K562 (cell line): ENCODE results near the gene GART. TPM values are rescaled to one million over a fixed set of nuclear protein-coding genes. Genes with fewer than 3 reads are reported as not detected.

ENCODE experiments used
- ELF2 ChIP-seq: fragments of 250-450 bp; sonication (Bioruptor Pico); IDR thresholded peaks from 2 replicates; pipeline ENCODE4 v1.5.0; 2021; ENCODE audit warnings: mild to moderate bottlenecking
- EZH2 ChIP-seq: IDR thresholded peaks from 2 replicates; pipeline ENCODE4 v1.6.1; 2012; ENCODE audit warnings: low read depth, mild to moderate bottlenecking, inconsistent platforms, low read length, borderline replicate concordance
- KDM5B ChIP-seq: fragments of 200-600 bp; sonication (generic); IDR thresholded peaks from 2 replicates; pipeline ENCODE4 v1.6.1; 2012; ENCODE audit warnings: low read depth, mild to moderate bottlenecking, moderate library complexity, low read length, control low read depth, inconsistent platforms; ENCODE audit not compliant: insufficient replicate concordance
- SAP30 ChIP-seq: fragments of 200-600 bp; sonication (generic); IDR thresholded peaks from 2 replicates; pipeline ENCODE4 v1.6.1; 2012; ENCODE audit warnings: borderline replicate concordance, low read depth, mild to moderate bottlenecking, moderate library complexity, low read length, control low read depth, inconsistent platforms; ENCODE audit not compliant: insufficient read depth, poor library complexity, severe bottlenecking
- TEAD1 ChIP-seq, 2 experiments: fragments of 450-650 bp in 1 of 2; sonication (generic) in 1 of 2; formaldehyde crosslinking; IDR thresholded peaks; 2 replicates each; pipeline versions ENCODE4 v1.4.0 to v1.8.0; 2020 to 2022; ENCODE audit warnings: mild to moderate bottlenecking in 2 of 2, missing genetic modification reagents in 1 of 2
- ZNF232 ChIP-seq: sonication (generic); formaldehyde crosslinking; IDR thresholded peaks from 2 replicates; pipeline ENCODE4 v1.8.0; 2022; ENCODE audit warnings: mild to moderate bottlenecking, missing genetic modification reagents
- polyA plus RNA-seq, 8 experiments: library from polyadenylated mRNA; depleted of rRNA in 4 of 8; stranded (reverse) in 5 of 8; unstranded in 3 of 8; fragments of >200 nt; fragmentation: Nextera tagmentation in 2 of 8; fragmentation: Illumina TruSeq in 1 of 8; extraction: Ambion mirVana in 2 of 8; extraction: Trizol in 1 of 8; gene quantifications; 2 replicates each; pipeline versions ENCODE4 v1.2.1 to v1.2.3, GENCODE V29; 2011 to 2014; ENCODE audit warnings: inconsistent platforms in 1 of 8, missing spikeins in 1 of 8
- total RNA-seq, 7 experiments: library from RNA; depleted of rRNA in 6 of 7; stranded (reverse); fragments of >200 nt in 6 of 7; fragmentation: Illumina TruSeq in 2 of 7; extraction: Trizol in 2 of 7; gene quantifications; 2 replicates each; pipeline versions ENCODE4 v1.2.1 to v1.2.3, GENCODE V29; 2011 to 2021; ENCODE audit warnings: low replicate concordance in 1 of 7
- TF ChIP-seq, protein P1 (sequence below): fragments of 450-650 bp; IDR thresholded peaks from 2 replicates; pipeline ENCODE4 v1.6.1; 2016; ENCODE audit warnings: mild to moderate bottlenecking, moderate library complexity
- TF ChIP-seq, protein P2 (sequence below): fragments of 450-650 bp; IDR thresholded peaks from 2 replicates; pipeline ENCODE4 v1.6.1; 2017; ENCODE audit warnings: antibody characterized with exemption, mild to moderate bottlenecking

GART gene
- total and polyA plus RNA-seq, 9 of the 15 experiments (the other 6 are each of a cell fraction or from before 2014, with no cell fraction given): 141 to 429 (median 349) TPM

DNA sequence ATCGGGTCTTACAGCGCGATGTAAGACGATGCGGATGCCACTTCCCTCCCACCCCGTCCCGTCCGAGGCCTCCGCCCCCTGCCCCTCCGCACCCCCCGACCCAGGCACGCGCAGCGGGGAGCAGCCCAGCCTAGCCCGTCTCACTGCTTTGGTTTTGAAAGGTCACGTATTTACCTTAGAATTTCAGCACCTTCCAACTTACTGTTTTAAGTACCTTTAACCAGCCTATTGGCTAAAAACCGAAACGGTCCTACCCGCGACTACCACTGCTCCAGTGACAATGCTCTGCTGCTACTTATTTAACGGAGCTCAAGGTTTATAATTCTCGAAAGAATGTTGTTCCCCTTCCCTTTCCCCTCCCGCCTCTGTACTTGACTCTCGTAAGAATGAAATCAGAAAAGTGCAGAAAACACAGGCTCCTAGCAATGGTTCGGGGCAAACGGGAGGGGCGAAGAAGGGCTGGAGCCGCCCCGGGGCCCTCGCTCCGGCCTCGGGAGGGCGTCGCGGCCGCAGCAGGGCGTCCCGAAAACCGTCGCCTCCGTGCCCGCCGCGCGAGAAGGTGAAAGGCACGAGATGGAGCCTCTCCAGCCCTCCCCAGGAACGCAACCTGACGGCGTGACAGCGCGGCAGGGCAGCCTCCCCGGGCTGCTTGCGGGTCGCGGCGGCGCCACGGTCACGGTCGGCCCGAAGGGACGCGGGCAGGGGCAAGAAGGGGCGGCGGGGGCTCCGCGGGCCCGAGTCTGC, 62.8 kb downstream of the GART start (continued):
- TF ChIP-seq, protein P1, sequence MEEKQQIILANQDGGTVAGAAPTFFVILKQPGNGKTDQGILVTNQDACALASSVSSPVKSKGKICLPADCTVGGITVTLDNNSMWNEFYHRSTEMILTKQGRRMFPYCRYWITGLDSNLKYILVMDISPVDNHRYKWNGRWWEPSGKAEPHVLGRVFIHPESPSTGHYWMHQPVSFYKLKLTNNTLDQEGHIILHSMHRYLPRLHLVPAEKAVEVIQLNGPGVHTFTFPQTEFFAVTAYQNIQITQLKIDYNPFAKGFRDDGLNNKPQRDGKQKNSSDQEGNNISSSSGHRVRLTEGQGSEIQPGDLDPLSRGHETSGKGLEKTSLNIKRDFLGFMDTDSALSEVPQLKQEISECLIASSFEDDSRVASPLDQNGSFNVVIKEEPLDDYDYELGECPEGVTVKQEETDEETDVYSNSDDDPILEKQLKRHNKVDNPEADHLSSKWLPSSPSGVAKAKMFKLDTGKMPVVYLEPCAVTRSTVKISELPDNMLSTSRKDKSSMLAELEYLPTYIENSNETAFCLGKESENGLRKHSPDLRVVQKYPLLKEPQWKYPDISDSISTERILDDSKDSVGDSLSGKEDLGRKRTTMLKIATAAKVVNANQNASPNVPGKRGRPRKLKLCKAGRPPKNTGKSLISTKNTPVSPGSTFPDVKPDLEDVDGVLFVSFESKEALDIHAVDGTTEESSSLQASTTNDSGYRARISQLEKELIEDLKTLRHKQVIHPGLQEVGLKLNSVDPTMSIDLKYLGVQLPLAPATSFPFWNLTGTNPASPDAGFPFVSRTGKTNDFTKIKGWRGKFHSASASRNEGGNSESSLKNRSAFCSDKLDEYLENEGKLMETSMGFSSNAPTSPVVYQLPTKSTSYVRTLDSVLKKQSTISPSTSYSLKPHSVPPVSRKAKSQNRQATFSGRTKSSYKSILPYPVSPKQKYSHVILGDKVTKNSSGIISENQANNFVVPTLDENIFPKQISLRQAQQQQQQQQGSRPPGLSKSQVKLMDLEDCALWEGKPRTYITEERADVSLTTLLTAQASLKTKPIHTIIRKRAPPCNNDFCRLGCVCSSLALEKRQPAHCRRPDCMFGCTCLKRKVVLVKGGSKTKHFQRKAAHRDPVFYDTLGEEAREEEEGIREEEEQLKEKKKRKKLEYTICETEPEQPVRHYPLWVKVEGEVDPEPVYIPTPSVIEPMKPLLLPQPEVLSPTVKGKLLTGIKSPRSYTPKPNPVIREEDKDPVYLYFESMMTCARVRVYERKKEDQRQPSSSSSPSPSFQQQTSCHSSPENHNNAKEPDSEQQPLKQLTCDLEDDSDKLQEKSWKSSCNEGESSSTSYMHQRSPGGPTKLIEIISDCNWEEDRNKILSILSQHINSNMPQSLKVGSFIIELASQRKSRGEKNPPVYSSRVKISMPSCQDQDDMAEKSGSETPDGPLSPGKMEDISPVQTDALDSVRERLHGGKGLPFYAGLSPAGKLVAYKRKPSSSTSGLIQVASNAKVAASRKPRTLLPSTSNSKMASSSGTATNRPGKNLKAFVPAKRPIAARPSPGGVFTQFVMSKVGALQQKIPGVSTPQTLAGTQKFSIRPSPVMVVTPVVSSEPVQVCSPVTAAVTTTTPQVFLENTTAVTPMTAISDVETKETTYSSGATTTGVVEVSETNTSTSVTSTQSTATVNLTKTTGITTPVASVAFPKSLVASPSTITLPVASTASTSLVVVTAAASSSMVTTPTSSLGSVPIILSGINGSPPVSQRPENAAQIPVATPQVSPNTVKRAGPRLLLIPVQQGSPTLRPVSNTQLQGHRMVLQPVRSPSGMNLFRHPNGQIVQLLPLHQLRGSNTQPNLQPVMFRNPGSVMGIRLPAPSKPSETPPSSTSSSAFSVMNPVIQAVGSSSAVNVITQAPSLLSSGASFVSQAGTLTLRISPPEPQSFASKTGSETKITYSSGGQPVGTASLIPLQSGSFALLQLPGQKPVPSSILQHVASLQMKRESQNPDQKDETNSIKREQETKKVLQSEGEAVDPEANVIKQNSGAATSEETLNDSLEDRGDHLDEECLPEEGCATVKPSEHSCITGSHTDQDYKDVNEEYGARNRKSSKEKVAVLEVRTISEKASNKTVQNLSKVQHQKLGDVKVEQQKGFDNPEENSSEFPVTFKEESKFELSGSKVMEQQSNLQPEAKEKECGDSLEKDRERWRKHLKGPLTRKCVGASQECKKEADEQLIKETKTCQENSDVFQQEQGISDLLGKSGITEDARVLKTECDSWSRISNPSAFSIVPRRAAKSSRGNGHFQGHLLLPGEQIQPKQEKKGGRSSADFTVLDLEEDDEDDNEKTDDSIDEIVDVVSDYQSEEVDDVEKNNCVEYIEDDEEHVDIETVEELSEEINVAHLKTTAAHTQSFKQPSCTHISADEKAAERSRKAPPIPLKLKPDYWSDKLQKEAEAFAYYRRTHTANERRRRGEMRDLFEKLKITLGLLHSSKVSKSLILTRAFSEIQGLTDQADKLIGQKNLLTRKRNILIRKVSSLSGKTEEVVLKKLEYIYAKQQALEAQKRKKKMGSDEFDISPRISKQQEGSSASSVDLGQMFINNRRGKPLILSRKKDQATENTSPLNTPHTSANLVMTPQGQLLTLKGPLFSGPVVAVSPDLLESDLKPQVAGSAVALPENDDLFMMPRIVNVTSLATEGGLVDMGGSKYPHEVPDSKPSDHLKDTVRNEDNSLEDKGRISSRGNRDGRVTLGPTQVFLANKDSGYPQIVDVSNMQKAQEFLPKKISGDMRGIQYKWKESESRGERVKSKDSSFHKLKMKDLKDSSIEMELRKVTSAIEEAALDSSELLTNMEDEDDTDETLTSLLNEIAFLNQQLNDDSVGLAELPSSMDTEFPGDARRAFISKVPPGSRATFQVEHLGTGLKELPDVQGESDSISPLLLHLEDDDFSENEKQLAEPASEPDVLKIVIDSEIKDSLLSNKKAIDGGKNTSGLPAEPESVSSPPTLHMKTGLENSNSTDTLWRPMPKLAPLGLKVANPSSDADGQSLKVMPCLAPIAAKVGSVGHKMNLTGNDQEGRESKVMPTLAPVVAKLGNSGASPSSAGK: peak; percentile 37; the same call in 1 of the 2 replicates
- no peak for TF ChIP-seq KDM5B
- 0 out of 2 replicates have a peak, but pooled peaks have one; percentile 48 for TF ChIP-seq ELF2 (CRISPR knock-in tag)
- TF ChIP-seq SAP30: peak; percentile 71
- TF ChIP-seq TEAD1 (CRISPR knock-in tag; IDR thresholded peaks at IDR 0.05): peak in 1 of 2 experiments; percentile 60; a peak in 1 of 4 replicates
- TF ChIP-seq, protein P2, sequence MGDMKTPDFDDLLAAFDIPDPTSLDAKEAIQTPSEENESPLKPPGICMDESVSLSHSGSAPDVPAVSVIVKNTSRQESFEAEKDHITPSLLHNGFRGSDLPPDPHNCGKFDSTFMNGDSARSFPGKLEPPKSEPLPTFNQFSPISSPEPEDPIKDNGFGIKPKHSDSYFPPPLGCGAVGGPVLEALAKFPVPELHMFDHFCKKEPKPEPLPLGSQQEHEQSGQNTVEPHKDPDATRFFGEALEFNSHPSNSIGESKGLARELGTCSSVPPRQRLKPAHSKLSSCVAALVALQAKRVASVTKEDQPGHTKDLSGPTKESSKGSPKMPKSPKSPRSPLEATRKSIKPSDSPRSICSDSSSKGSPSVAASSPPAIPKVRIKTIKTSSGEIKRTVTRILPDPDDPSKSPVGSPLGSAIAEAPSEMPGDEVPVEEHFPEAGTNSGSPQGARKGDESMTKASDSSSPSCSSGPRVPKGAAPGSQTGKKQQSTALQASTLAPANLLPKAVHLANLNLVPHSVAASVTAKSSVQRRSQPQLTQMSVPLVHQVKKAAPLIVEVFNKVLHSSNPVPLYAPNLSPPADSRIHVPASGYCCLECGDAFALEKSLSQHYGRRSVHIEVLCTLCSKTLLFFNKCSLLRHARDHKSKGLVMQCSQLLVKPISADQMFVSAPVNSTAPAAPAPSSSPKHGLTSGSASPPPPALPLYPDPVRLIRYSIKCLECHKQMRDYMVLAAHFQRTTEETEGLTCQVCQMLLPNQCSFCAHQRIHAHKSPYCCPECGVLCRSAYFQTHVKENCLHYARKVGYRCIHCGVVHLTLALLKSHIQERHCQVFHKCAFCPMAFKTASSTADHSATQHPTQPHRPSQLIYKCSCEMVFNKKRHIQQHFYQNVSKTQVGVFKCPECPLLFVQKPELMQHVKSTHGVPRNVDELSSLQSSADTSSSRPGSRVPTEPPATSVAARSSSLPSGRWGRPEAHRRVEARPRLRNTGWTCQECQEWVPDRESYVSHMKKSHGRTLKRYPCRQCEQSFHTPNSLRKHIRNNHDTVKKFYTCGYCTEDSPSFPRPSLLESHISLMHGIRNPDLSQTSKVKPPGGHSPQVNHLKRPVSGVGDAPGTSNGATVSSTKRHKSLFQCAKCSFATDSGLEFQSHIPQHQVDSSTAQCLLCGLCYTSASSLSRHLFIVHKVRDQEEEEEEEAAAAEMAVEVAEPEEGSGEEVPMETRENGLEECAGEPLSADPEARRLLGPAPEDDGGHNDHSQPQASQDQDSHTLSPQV: 0 out of 2 replicates have a peak, but pooled peaks have one; percentile 41
- TF ChIP-seq ZNF232 (CRISPR knock-in tag): peak; percentile 72
- TF ChIP-seq EZH2: no peak
